Measurements from ENCODE around the gene DHRS12.
"Not testable (repeated sequence)": the region's sequence is repeated elsewhere in the genome, so short reads cannot be mapped to it uniquely, and the experiment has no call there.

DHRS12 gene

DNA sequence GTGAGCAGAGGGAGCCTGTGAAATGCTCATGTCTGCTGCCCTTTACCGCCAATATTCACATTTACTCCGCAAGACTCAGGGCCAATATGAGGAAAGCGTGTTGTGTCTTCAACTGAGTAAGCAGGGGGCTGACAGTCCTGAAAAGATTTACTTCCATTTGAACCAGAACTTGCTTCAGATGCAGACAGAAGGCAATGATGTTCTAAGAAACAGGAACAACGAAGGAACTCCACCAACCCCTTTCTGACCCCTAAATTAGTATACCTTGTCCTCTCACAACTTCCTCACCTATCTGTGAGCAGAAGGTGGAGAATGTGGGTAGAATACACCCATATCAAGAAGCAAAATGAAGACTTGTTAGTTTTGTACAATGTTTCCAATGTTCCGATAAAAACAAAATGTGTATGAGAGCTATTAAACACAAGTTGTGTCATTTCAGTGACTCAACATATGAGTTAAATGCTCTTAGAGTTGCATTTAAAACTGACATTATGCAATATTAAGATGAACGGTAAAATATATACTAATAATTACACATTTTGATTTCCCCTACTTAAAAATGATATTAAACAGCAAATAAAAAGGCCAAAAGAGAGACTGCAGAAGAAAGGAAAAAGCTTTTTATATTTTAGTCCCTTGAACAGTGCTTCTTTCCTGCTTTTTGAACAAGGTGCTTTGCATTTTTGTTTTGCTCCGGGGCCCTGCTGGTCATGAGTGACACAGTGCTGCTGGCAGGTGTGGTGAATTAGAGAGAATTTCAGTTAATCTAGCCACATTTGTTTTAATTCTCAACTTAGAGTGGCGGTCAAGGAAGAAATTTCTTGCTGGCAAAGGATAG, 25.0 kb upstream of the DHRS12 start:
- DNase-seq, result no peak

DNA sequence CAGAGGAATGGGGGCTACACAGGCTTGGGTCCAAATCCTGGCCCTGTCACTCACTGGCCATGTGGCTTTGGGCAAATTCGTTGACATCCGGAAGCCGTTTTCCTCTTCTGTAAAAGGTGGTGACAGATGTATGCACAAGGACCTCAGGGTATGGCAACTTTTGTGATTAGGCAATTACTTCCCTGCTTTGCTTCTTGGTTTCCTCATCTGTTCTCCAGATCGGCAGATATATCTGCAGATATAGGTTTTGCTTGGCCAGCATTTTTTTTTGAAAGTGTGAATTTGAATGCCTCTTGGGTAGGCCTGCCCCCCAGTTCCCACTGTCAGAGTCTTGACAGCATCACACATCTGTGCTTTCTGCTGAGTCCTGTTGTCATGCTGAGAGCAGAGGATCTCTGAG, 23.3 kb upstream of the DHRS12 start:
- no peak for DNase-seq

DNA sequence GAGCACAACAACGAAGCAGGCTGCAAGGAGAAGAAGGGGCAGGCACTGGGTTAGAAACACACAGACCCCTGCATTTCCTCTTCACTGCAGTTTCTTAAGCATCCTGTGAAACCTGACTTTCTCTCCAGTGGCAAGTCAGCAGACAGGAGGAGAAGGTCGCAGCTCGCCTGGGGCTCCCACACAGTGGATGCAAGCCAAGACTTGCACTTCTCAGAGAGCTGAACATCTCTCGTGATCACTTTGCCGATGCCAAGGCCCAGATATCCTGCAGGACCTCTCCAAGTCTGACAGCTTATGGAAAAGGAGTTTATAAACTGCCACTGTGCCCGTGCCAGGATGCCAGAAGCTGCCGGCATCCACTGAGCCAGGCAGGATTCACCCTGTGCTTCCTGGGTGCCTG, 22.6 kb upstream of the DHRS12 start:
- peak in 1 of 58 donors; percentile 11 for DNase-seq

DNA sequence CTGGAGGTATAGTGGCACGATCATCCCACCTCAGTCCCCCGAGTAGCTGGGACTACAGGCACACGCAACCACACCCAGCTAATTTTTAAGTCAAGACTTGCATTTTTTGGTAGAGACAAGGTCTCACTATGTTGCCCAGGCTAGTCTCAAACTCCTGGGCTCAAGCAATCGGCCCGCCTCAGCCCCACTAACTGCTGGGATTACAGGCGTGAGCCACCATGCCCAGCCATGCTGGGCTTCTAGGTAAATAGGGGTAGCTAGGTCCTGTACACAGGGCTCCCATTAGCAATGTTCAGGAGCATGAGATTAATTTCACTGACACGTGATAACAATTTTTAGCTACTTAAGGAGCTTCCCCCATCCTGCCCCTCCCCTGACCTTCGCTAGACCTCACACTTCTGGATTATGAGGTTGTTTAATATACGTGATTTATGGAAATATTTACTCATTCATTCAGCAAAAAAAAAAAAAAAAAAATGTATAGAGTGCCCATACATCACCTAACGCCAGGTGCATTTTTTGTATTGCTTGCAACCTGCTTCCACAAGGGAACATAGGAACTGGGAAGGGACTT, 21.8 kb upstream of the DHRS12 start:
- DNase-seq, result no peak

DNA sequence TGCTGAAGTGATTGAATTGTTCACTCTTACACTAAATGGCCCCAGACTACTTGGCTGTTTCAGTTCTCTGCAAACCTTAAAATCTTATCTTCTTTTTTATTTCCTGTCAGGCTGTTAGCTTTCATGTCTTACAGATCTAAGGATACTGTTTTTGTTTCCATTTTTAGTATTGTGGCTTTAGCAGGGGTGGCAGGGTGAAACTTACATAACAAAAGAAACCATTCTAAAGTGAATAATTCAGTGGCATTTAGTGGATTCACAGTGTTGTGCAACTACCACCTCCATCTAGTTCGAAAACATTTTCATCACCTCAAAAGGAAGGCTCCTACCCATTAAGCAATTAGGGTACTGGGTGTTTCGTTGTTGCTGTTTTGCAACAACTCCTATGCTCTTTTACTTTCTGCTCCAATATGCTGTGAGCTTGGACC, 21.2 kb upstream of the DHRS12 start:
- DNase-seq, result no peak

DNA sequence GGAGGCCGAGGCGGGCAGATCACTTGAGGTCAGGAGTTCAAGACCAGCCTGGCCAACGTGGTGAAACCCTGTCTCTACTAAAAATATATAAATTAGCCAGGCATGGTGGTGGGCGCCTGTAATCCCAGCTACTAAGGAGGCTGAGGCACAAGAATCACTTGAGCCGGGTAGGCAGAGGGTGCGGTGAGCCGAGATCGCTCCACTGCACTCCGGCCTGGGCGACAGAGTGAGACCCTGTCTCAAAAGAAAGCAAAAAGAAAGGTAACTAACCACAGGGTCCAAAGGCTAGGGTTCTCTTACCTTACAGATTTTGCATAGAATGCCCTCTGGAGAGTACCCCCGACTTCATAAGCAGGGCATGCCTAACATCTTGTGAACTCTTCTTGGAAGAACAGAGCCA, 20.7 kb upstream of the DHRS12 start:
- not testable (repeated sequence) for DNase-seq

DNA sequence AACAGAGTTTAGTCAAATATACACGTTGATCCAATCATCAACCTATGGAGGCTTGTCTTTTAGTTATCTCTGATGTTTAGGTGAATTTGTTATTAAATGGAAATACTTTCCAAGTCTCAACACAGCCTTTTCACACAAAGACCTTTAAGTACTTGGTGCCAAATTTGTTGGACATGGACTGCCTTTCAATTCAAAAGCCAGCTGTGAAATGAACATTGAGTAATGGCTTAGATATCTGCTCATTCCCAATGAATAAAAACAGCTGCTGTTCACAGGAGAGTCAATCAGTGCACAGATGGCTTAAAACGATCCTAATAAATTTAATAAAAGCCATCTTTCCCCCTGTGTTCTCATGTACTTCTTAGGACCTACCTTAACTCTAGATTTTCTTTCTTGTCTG, 19.9 kb upstream of the DHRS12 start:
- DNase-seq, result no peak

DNA sequence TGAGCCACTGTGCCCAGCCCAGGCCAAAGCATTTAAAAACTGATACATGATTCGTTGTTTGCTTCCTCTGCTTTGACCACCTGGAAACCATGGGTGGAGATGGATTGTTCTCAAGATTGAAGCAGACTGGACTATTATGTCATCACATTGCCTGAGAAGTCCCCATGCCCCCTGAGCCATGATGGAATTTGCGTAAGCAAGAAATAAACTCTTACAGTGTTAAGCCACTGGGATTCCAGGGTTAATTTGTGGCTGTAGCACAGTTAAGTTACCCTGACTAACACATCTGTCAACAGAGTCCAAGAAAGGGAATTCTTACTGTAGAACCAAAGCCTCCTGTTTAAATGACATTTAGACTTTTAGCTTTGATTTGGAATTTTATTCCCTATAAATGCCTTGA, 19.4 kb upstream of the DHRS12 start:
- DNase-seq, result no peak

DNA sequence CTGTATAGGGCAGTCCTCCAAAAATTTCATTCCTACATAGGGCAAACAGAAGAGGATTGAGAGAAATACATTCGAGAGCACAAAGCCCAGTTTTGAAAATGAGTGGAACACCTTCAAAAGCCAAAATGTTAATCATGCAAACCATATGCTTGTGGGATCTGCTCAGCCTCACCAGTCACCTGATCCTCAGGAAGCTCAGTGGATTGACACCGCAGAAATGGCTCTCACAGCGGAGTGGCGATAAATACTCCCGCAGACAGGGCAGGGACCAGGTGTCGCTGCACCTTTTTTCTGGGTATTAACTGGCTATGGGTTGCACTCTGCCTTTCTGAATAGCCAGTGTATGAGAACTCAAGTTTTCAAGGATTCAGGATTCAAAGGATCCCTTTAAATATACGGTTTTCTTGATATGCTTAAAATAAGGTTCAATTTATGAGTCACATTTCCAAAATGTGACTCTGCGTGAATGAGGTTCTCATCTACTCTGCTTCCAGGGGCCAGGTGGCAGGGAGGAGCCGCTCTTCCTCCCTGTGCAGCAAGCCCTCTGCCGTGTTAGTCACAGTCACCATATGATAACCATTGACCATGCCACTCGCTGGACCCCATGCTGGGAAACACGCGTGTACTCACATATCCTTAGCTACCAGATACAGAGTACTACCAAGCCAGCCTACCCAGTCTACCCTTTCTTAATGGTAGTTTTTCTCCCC, 18.3 kb upstream of the DHRS12 start:
- no peak for DNase-seq

DNA sequence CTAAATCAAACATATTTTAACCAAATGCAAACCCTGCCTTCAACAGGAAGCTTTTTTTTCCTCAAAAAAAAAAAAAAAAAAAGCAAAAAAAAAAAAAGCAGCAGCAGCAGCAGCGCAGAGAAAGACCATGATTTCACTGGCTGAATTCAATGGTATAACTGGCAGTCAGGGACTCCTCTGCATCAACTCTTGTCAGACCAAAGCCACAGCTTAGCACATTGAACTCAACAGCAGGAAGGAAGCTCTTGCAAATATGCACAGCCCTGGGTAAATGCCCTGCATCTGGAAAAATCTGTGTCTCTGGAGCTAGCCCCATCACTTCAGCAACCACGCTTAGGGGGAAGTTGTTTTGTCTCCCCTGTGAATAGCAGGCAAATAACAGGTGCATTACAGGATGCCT, 17.6 kb upstream of the DHRS12 start:
- no peak for DNase-seq

DNA sequence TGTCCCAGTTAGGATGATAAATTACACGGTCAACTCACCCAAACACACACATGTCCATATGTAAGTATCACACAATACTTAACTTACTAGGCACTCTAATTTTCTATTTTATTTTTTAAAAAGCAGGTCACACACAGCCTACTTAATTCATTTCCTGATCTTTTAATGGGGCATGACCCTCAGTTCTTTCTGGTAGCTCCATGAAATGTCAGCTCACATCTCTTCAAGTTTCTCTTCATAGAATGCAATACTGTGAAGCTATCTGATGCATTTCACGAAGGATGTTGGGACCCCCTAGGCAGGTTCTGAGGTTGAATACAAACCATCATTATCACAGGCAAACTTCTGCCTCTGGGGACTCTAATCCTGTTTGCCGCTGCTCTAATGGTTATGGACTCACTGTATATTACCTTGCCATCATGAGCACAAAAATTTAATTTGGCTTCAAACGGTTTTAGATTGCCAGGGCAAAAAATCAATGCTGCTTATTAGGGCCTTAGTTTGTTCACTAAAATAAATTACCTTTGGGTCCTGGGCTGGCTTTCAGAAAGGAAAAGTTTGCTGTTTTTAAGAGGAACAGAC, 16.1 kb upstream of the DHRS12 start:
- DNase-seq, result no peak

DNA sequence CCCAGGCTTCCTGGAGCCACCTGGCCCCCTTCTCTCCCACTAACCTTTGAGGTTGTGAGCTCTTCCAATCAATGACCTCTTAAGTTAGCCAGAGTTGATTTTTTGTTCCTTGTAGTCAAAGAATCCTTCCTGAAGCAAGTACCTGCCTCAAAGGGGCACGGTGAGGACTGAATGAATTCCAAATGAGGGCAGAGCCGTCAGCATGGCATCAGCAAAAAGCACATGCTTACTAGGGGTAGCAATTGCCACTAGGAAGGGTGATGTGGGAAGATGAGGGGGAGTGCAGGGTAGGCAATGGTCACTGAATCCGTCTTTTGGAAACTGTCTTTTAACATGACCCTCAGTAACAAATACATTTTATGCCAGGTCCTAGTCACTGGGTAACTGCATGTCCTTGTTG, 15.6 kb upstream of the DHRS12 start:
- no peak for DNase-seq

DNA sequence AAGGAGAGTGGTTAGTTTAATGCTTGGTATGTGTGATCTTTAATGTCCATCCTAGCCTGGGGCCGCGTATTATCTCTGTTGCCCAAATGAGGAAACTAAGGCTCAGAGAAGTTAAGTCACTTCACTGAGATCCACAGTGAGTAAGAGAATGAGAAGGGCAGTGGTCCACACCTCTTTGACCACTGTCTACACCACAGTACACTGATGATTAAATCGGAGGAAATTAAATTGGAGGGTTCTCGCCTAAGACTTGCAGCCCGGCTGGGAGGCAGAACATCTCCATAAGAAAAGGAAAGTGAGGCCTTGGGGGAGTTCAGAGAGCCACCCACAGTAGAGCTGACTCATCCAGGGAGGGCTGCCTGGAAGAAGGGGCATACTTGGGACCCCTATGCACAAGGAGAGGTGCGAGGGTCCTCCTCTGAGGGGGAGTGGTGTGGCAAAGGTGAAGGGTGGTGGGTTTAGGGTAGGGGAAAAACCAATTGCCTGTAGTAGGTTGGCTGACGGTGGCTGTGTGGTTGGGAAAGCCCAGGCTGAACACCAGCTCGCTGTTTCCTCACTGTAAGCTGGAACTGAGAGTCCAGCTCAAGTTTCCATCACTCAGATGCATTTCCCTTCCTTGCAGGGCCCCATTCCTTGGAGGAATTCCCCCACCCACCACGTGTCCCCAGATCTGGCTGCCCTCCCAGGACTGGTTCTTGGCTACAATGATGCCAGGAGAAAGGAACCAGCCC, 15.0 kb upstream of the DHRS12 start:
- peak in 25 of 58 donors; percentile 4 to 52 (median 19) for DNase-seq

DNA sequence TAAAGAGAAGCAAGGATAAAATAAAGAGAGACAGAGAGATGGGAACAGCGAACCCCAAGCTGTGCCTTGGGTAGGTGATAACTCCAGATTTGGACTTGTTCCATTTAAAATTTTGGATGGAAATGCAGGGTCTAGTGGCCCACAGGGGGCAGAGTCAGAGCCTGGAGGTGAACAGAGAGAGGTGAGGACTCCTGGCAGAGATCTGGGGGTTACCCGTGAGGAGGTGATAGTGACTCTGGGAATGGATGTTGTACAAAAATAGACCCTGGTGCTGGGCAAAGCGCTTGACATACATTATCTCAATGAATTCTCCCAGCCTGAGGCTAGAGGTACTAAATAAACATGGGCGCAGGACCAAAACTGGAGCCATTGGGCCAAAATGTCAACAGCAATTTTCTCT, 14.3 kb upstream of the DHRS12 start:
- DNase-seq, result no peak

DNA sequence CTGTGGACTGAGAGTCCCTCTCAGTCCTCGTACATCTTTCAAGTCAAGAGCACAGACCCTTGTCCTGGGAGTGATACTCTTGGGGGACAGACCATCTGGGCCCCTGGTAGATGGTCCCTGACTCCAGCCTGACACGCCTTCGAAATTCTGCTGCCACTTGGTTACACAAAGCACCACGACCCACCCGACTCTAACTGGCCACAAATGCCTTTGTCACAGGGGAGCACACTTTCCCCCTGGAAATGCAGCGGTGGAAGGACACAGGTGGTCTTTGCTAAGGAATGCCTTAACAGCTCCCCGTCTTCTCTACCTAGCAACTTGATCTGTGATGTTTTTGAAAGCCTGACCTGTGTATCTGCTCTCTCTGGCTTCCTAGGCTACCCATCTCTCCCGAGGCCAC, 13.8 kb upstream of the DHRS12 start:
- no peak for DNase-seq

DNA sequence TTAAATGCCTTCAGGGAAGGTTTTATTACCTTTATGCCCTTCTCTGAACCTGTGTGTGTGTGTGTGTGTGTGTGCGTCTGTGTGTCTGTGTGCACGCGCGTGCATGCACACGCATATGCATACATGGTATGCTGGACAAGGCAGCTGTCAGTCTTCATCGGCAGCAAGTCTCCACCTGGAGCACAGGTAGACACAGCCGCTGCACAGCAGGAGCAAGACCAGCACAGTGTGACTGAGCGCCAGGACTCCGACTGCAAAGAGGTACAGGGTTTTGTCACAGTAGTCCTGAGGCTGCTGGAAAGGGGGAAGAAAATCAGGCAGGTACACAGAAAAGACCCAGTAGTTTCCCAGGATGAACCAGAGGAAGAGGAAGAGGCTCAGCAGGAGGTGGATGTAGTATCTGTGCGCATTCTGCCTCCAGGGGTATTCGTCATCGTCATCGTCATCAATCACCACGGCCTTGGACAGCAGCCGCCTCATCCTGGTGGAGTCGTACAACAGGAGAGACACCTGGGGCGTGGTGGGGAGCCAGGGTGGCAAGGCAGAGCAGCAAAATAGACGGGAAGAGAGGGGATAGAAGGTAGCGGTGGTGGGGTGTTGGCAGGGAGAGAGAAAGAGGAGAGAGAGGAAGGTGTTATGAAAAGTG, 12.8 kb upstream of the DHRS12 start:
- no peak for DNase-seq

DNA sequence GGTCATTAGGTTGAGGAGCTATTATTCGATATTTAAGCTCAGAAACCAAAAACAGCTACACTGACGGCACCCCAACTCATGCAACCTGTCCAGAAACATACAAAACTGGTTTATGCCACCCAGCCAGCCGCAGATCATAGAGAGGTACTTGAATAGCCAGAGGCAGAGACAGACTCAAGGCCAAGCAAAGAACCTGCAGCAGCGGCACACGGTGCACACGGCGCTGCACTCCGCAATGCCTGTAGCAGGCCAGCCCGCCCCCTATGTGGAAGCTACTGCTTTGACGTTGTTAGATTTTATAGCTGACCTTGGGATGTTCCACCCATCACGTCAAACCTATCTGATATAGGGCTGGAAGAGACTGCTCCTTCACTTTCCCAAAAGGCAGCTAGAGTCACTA, 11.9 kb upstream of the DHRS12 start:
- DNase-seq, result no peak

DNA sequence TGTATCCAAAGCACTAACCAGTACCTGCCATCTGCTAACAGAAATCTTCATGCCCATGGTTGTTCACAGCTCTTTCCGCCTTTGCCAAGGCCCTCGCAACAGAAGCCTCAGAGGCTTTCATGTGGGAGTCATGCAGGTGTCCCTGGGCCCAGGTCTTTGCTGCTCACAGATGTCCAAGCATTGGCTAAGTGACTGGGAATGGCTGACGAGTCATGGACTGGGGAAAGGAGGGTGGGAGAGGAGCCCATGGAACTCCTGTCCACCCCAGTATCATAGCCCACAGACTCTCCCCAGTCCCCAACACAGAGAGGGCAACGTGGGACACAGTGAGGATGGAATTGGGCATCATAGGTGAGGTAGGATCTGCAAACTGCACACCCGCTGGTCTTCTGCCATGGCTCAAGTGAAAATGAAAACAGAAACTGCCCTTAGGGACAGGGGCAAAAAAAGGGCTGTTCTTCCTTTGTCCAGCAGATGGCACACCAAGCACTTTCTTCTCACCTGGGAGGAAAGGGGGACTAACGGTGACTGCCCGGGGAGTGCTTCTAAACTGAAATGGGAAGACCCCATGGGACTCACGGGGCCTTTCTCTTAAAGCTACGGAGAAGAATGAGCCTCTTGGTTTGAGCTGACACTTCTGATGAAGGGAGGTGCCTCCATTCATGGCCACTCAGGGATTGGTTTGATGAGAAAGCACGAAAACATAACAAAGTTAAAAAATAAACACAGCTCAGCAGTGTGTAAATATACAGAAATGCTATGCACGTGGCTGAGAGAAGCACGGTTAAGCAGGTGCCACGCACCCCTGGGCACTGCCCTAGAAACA, 11.1 kb upstream of the DHRS12 start:
- DNase-seq, result peak in 30 of 58 donors; percentile 5 to 55 (median 24)

DNA sequence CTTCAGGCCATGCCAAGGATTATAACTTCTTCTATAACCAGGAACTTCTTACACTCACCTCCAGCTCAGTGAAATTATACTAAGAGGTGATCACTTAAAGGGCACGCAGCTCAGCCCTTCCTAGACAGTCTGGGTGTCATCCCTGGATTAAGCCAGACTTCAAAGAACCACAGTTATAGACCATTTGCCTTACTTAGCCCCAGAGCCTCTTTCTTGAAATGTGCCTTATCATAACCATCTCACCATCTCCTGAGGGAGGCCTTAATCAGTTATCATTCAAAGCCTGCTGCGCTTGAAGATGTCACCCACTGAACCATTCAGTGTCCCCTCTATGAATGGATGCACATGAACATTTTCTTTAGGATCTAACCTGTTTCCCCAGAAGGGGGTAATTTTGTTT, 10.1 kb upstream of the DHRS12 start:
- no peak for DNase-seq

DNA sequence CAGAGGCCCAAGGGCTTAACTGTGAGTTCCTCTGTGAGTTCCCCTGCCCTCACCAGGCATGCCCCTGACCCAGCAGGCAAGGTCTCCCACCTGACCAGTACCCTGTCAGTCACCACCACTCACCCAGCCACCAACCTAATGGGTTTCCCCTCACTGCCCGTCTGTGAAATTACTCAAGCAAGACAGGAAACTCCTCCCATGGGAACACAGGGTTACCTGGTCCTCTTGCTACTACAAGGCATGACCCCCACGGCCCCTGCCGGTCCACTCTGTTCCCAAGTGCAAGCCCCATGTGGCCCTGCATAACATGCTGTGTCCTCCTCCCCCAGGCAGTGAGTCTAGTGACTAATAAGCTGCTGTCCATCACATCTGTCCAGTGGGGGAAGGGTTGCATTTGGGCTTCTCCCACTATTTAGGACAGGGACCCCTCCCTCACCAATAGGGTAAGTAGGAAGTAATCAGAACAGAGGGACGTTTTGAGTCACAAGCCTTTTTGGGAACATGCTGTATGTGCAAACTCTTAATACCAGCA, 8.0 kb upstream of the DHRS12 start:
- no peak for DNase-seq
